ENCODE measurements around the gene APBA2.
A peak's percentile ranks its signal among the peaks of the same experiment; 100 is the strongest.

DNA sequence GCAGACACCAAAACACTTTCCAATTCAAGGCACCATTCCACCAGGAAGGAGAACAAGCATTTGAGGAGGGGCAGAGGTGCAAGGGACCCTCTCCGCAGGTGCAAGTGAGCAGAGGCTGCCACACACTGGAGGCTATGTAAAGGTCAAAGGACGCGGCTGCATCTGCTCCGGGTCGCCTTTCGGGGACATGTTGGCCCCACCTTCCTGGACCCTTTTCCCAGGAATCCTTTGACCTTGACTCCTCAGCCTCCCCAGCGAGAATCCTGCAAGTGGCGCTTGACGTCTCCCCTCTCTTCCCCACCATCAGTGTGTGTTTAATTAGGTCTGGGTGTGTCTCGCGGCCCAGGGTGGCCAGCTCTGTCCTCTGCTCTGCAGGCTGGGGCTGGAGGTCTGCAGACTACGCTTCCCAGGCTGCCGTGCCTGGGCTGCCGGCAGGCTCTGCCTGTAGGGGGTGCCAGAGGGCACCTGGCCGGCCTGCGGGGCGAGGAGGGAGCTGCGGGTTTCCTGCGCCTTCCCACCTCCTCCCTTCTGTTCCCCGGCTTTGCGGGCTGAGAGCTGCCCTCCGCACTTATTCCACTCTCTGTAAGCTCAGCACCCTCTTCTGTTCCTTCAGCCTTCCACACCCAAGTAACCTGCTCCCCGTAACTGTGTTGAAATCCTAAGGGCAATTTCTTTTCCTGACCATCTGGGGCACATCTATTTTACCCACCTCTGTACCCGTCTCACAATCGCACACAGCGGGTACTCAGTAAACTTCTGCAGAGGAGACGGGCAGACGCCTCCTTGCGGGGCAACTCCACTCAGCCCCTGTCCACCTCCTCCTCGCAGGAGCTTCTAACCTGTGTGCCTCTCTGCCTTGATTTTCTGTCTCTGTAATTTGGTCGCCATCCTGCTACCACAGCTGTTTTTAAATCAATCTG, 254.0 kb downstream of the APBA2 start:
- TF ChIP-seq CTCF (IDR thresholded peaks at IDR 0.05): peak in 4 of 6 experiments; percentile 51 to 58 (median 54)
- TF ChIP-seq POLR2A (IDR thresholded peaks at IDR 0.05): no peak
